ENCODE results near the gene HES1.
A peak's percentile ranks its signal among the peaks of the same experiment; 100 is the strongest.

HES1 gene

GRCh38 chr3:194103505-194103904 lies 32.4 kb upstream of the HES1 start:
- no peak for DNase-seq

GRCh38 chr3:194103983-194104751 lies 31.8 kb upstream of the HES1 start:
- DNase-seq = peak; percentile 34

- no peak for DNase-seq
Observed at GRCh38 chr3:194105292-194105691, 30.7 kb upstream of the HES1 start.

GRCh38 chr3:194107107-194107506 lies 28.8 kb upstream of the HES1 start:
- no peak for DNase-seq

GRCh38 chr3:194109192-194109863 lies 26.6 kb upstream of the HES1 start:
- no peak for DNase-seq

GRCh38 chr3:194110483-194110882 lies 25.5 kb upstream of the HES1 start:
- no peak for DNase-seq

- no peak for DNase-seq
Observed at GRCh38 chr3:194111336-194111735, 24.6 kb upstream of the HES1 start.

GRCh38 chr3:194112120-194113106 lies 23.5 kb upstream of the HES1 start:
- peak; percentile 93 for DNase-seq

GRCh38 chr3:194114123-194114522 lies 21.8 kb upstream of the HES1 start:
- DNase-seq = no peak

GRCh38 chr3:194117104-194117845 lies 18.7 kb upstream of the HES1 start:
- DNase-seq = no peak

- DNase-seq = no peak
Observed at GRCh38 chr3:194118920-194119319, 17.0 kb upstream of the HES1 start.

- peak; percentile 18 for DNase-seq
Observed at GRCh38 chr3:194119831-194120590, 15.9 kb upstream of the HES1 start.

GRCh38 chr3:194120789-194121770 lies 14.9 kb upstream of the HES1 start:
- DNase-seq = no peak

- no peak for DNase-seq
Observed at GRCh38 chr3:194121891-194122631, 13.9 kb upstream of the HES1 start.

GRCh38 chr3:194123726-194124125 lies 12.2 kb upstream of the HES1 start:
- DNase-seq = peak; percentile 40

- no peak for DNase-seq
Observed at GRCh38 chr3:194124193-194124592, 11.8 kb upstream of the HES1 start.

- DNase-seq = no peak
Observed at GRCh38 chr3:194125442-194125841, 10.5 kb upstream of the HES1 start.

- no peak for DNase-seq
Observed at GRCh38 chr3:194126790-194127189, 9.2 kb upstream of the HES1 start.

GRCh38 chr3:194128202-194128918 lies 7.6 kb upstream of the HES1 start:
- no peak for DNase-seq
